ENCODE measurements around the gene BOLA1. TPM values are rescaled to one million over a fixed set of nuclear protein-coding genes. Genes with fewer than 3 reads are reported as not detected.

The BOLA1 gene
- total and polyA plus RNA-seq, 12 donors = 12.2 to 63.8 (median 34.0) TPM

DNA sequence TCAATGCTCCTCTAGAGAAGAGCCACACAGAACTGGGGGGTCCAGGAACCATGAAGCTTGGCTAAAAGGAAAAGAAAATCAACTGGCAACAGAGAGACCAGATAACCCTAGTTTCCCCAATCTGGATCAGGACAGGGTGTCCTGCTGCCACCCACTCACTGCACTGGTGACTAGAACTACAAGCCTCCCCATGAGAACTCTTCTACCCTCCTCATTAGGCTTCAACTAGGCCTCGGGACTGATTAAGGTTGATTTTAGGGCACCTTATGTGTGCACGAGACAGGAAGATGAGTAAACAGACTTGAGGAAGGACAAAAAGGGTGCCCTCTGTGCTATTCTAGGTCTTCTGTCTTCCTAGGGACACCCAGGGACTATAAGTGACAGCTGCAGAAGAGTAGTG, 30.5 kb downstream of the BOLA1 start:
- Histone ChIP-seq H3K27ac (peak overlapping the region in 1 of 5 donors; percentile 33), H3K9me3 (replicated peaks in 1 of 3) (no peaks in the 10 kb centered on the region), H3K36me3 (replicated peaks in 1 of 2) (peaks cover 0 to 28% of the 10 kb centered on the region in 2 donors), H3K27me3 (no peaks in the 10 kb centered on the region), H3K4me1 (replicated peaks in 1 of 2) (peaks cover 13 to 43% of the 10 kb centered on the region in 2 donors), H3K4me3 (no peak overlapping the region)
- no peak for TF ChIP-seq POLR2A (IDR thresholded peaks at IDR 0.05)
- TF ChIP-seq, protein P1, sequence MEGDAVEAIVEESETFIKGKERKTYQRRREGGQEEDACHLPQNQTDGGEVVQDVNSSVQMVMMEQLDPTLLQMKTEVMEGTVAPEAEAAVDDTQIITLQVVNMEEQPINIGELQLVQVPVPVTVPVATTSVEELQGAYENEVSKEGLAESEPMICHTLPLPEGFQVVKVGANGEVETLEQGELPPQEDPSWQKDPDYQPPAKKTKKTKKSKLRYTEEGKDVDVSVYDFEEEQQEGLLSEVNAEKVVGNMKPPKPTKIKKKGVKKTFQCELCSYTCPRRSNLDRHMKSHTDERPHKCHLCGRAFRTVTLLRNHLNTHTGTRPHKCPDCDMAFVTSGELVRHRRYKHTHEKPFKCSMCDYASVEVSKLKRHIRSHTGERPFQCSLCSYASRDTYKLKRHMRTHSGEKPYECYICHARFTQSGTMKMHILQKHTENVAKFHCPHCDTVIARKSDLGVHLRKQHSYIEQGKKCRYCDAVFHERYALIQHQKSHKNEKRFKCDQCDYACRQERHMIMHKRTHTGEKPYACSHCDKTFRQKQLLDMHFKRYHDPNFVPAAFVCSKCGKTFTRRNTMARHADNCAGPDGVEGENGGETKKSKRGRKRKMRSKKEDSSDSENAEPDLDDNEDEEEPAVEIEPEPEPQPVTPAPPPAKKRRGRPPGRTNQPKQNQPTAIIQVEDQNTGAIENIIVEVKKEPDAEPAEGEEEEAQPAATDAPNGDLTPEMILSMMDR (IDR thresholded peaks at IDR 0.05) = no peak
- no peak for DNase-seq
- 65 to 83% (median 74%) methylated on average over 2 of the region's 2 CpGs for WGBS, 4 donors
- intact Hi-C loops (cut with DNase I) = no loop called here

DNA sequence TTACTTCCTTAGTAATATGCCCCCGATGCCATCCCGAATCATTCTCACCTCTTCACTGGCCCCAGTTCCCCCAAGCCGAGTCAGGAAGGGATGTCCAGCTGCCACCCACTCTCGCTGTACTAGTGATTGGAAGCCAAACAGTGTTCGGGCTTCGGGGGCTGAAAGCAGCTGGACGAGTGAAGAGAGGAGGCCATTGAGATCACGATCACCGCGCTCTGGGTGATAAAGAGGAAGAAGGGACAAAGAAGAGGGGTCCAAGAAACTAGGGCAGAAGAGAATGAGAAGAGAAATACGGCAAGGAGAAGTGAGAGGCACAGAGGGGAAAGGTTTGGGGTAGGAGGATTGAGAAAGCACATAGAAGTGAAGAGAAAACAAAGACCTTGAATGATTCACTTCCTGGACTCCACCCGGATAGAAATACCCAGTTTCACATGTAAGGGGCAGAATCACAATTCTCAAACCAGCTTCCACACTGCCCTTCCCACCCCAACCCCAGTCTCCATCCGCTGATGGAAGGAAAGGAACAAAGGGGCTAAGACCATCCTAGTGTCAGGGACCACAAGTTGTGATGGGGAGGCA, 31.9 kb downstream of the BOLA1 start:
- DNase-seq = no peak
- TF ChIP-seq, protein P1 (IDR thresholded peaks at IDR 0.05) = no peak
- no peak for TF ChIP-seq POLR2A (IDR thresholded peaks at IDR 0.05)
- H3K27me3 ChIP-seq = no peaks in the 10 kb centered on the region
- 68 to 82% (median 74%) methylated on average over 13 of the region's 13 CpGs for WGBS, 4 donors
- no peak overlapping the region for H3K4me3 ChIP-seq
- H3K4me1 ChIP-seq (replicated peaks in 1 of 2) = peaks cover 21 to 42% of the 10 kb centered on the region in 2 donors
- peaks cover 0 to 13% of the 10 kb centered on the region in 2 donors for H3K36me3 ChIP-seq (replicated peaks in 1 of 2)
- H3K9me3 ChIP-seq (replicated peaks in 1 of 3) = no peaks in the 10 kb centered on the region
- intact Hi-C loops (cut with DNase I) = no loop called here
- H3K27ac ChIP-seq = peak overlapping the region in 4 of 5 donors; percentile 11 to 64 (median 34)

DNA sequence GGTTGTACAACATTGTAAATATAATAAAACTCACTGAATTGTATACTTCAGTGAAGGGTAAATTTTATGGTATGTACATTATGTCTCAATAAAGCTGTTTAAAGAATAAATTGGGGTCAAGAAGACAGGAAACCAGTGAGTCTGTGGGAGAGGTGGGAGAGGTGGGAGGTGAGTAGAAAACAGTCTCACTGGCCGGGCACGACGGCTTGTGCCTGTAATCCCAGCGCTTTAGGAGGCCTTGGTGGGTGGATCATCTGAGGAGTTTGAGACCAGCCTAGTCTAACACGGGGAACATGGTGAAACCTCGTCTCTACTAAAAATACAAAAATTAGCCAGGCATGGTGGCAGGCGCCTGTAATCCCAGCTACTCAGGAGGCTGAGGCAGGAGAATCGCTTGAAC, 33.1 kb downstream of the BOLA1 start:
- intact Hi-C loops (cut with DNase I) = no loop called here
- Histone ChIP-seq H3K4me3 (no peak overlapping the region), H3K27ac (no peak overlapping the region), H3K36me3 (replicated peaks in 1 of 2) (peaks cover 0 to 12% of the 10 kb centered on the region in 2 donors), H3K4me1 (replicated peaks in 1 of 2) (peaks cover 20 to 40% of the 10 kb centered on the region in 2 donors), H3K9me3 (replicated peaks in 1 of 3) (no peaks in the 10 kb centered on the region), H3K27me3 (no peaks in the 10 kb centered on the region)
- WGBS, 4 donors = 88 to 93% (median 90%) methylated on average over 8 of the region's 8 CpGs
- no peak for DNase-seq
- TF ChIP-seq, protein P1 (IDR thresholded peaks at IDR 0.05) = no peak
- TF ChIP-seq POLR2A (IDR thresholded peaks at IDR 0.05) = no peak

DNA sequence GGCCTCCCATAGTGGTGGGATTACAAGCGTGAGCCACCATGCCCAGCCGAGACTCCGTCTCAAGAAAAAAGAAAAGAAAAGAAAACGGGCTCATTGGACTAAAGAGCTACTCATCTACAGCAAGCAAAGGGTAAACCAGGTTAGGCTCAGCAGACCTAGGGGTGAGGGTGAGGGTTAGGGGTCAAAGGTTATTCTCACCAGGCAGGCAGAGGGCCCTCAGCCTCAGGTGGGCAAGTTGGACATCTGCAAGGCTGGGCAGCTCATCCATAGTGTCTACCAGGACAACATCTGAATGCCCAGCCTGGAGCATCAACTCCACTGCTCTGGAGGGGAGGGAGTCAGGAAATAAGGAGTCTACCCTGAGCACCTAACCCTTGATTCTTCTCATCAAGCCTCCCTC, 33.8 kb downstream of the BOLA1 start:
- no peak for DNase-seq
- TF ChIP-seq, protein P1 (IDR thresholded peaks at IDR 0.05) = no peak
- no peak for TF ChIP-seq POLR2A (IDR thresholded peaks at IDR 0.05)
- intact Hi-C loops (cut with DNase I) = no loop called here
- H3K27me3 ChIP-seq = no peaks in the 10 kb centered on the region
- H3K36me3 ChIP-seq (replicated peaks in 1 of 2) = peaks cover 0 to 12% of the 10 kb centered on the region in 2 donors
- peaks cover 25 to 44% of the 10 kb centered on the region in 2 donors for H3K4me1 ChIP-seq (replicated peaks in 1 of 2)
- no peaks in the 10 kb centered on the region for H3K9me3 ChIP-seq (replicated peaks in 1 of 3)
- H3K27ac ChIP-seq = no peak overlapping the region
- H3K4me3 ChIP-seq = no peak overlapping the region
- 93 to 100% (median 99%) methylated on average over 4 of the region's 4 CpGs for WGBS, 4 donors
